Fibroblast of the aortic adventitia (primary cell): ENCODE measurements around the gene NCKIPSD. TPM values are rescaled to one million over a fixed set of nuclear protein-coding genes. Genes with fewer than 3 reads are reported as not detected.
A peak's percentile ranks its signal among the peaks of the same experiment; 100 is the strongest.

Experiments used
- DNase-seq: peaks from one replicate; pipeline ENCODE4 v3.0.0-alpha.2; 2010; ENCODE audit warnings: low read depth
- H3K4me3 ChIP-seq: 2 replicates; pipeline ENCODE4 v1.5.1; 2011; ENCODE audit warnings: low read depth, mild to moderate bottlenecking, control low read depth, low read length, moderate library complexity
- CTCF ChIP-seq: IDR thresholded peaks from 2 replicates; pipeline ENCODE4 v1.5.1; 2011; ENCODE audit warnings: mild to moderate bottlenecking, low read length, control low read depth, inconsistent platforms; ENCODE audit not compliant: insufficient read depth
- total RNA-seq: library from RNA; depleted of rRNA; stranded (reverse); fragments of >200 nt; gene quantifications from 2 replicates; pipeline ENCODE4 v1.2.3, GENCODE V29; 2012; ENCODE audit warnings: low replicate concordance

Gene NCKIPSD
- total RNA-seq, 1 donor: 20.0 TPM

DNA sequence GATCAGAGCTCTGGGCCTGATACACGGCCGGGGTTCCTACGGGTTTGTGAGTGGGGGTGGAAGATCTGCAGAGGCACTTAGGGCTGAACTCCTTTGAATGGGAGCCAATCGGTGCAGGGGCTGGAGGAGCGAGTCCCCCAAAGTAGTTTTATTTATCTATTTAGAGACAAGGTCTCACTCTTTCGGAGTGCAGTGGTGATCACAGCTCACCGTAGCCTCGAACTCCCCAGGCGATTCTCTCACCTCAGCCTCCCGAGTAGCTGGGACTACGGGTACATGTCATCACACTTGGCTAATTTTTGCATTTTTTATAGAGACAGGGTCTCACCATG, 21.4 kb downstream of the NCKIPSD start:
- DNase-seq: no peak
- TF ChIP-seq CTCF: no peak
- H3K4me3 ChIP-seq: peak overlapping the region; percentile 40

- peak; percentile 82 for TF ChIP-seq CTCF
- DNase-seq: peak; percentile 98
- peak overlapping the region; percentile 74 for H3K4me3 ChIP-seq
Observed at GRCh38 chr3:48663489-48664312, 22.0 kb downstream of the NCKIPSD start.

DNA sequence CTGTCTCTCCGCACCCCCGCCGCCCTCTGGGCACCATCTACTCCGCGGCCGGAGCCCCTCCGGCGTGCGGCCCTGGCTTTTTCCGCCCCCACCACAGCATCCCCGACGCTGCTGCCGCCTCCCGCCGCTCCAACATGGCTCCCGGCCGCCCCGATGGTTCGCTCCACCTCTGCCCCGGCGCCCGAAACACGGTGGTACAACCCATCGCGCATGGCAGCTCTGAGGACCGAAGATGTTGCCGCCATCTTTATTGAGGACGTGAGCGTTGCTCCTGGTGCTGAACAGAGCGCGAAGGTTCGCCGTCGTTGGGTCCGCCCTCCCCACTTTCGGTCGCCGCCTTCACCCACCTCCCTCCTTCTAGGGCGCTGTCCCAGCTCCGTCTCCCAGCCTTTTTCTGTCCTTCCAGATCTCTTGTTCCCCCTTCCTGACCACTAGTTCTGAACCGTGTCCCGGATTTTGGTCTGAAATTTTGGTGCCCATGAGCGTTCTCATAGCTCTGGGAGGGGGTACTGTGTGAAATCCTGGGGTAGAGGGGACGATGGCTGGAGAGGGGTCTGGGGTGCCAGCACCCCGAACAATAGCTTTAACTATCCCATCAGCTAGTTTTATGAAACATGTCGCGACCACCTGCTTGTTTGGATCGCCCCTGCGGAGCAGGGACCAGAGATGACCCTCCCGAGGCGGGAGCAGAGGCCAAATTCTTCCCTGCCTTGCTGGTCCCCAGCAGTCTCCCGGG, 22.8 kb downstream of the NCKIPSD start, which contains the start of gene CELSR3:
Gene CELSR3 (minus strand): TSS at position 134 of the 736 bp plus-strand sequence. CDS start 252 bp downstream, outside the sequence.
- TF ChIP-seq CTCF: no peak
- peak within 1 kb of the TSS; percentile 74 for H3K4me3 ChIP-seq
- peak; percentile 92 for DNase-seq

DNA sequence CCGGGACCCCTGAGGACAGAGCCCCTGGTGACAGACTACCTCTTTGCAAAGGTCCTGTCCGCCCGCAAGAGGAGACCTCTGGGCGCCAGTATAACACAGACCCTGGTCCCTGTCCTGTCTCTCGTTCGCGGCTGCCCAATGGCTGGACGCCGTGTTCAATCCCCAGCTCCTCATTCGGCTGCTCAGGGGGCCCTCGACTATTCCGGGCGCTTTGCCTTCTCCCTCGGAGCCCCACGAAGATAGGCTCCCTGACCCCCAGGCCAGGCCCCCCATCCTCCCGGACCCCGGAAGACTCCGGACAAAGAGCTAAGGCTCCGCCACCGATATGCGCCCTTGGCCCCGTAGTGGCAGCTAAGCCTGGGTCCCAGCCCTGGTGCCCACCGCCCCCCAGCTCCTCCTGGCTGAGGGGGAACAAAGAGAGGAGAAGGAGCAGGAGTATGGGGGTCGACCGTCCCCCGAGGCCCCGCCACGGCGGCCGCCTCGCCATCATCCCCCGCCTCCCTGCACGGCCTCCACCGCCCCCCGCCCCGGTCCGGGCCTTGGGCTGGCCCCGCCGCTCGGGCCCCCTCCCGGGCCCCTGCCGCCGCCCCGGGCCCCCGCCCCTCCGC, 23.5 kb downstream of the NCKIPSD start:
- peak overlapping the region; percentile 74 for H3K4me3 ChIP-seq
- DNase-seq: no peak
- TF ChIP-seq CTCF: no peak

DNA sequence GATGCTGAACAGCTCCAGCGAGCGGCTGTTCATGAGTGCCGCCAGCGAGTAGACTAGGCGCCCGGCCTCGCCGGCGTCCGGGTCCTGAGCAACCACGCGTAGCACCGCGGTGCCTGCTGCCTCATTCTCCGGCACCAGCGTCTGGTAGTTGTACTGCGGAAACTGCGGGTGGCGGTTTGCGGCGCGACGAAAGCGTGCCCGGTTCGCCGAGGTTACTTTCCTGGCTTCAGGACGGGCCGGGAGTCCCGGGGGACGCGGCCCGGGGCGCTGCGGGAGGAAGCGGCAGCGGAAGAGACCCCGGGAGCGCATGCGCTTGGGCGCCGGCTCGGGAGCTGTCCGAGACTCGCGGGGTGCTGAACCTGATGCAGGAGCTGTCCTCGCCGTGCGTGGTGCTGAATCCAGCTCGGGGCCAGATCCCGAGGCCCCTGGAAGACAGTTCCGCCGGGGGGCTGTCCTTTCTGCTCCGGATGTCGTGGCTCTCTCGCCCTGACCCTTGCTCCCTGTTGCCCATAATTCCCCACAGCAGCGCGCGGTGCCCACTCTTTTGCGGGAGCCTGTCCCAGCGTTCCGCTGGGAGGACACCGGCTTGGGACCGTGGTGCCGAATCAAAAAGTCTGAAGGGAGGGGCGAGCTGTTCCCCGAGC, 24.1 kb downstream of the NCKIPSD start:
- peak overlapping the region; percentile 62 for H3K4me3 ChIP-seq
- no peak for TF ChIP-seq CTCF
- DNase-seq: peak; percentile 49

- TF ChIP-seq CTCF: no peak
- DNase-seq: no peak
- no peak overlapping the region for H3K4me3 ChIP-seq
Observed at GRCh38 chr3:48660800-48661400, 24.8 kb downstream of the NCKIPSD start.
